ENCODE results near the gene PRKX.

GRCh38 chrX:3715921-3716320 is 2.5 kb upstream of the PRKX start:
- TF ChIP-seq CHD2 (IDR thresholded peaks at IDR 0.05; ENCODE audit: low read length) (no peak), EP300 (IDR thresholded peaks at IDR 0.05; ENCODE audit: borderline replicate concordance in 1 of 2, low read depth in 2 of 2, low read length in 2 of 2) (no peak), POLR2A (IDR thresholded peaks at IDR 0.05; ENCODE audit: control extremely low read depth in 1 of 2, low read depth in 2 of 2, low read length in 2 of 2) (no peak), CTCF (IDR thresholded peaks at IDR 0.05; ENCODE audit: control extremely low read depth in 1 of 3, insufficient read depth in 1 of 3, low read depth in 1 of 3, low read length in 3 of 3) (no peak), USF2 (IDR thresholded peaks at IDR 0.05; ENCODE audit: low read length) (no peak), SP1 (IDR thresholded peaks at IDR 0.05; ENCODE audit: low read depth, low read length) (no peak)
